H9 (cell line): ENCODE measurements around the gene MYL2. TPM values are rescaled to one million over a fixed set of nuclear protein-coding genes. Genes with fewer than 3 reads are reported as not detected.

Experiments
- DNase-seq: peaks from one replicate; pipeline ENCODE4 v3.0.0-alpha.2; 2017
- H2AFZ ChIP-seq: one replicate; pipeline ENCODE4 v1.6.1; 2013; ENCODE audit warnings: mild to moderate bottlenecking, low read length, control low read depth, moderate library complexity
- H2AK5ac ChIP-seq: 2 replicates; pipeline ENCODE4 v1.6.1; 2013; ENCODE audit warnings: low read length, control low read depth, mixed read lengths; ENCODE audit not compliant: insufficient read length
- H2BK120ac ChIP-seq: one replicate; pipeline ENCODE4 v1.6.1; 2013; ENCODE audit warnings: low read depth, mild to moderate bottlenecking, low read length, control low read depth, inconsistent platforms; ENCODE audit not compliant: poor library complexity, severe bottlenecking
- H2BK12ac ChIP-seq: 2 replicates; pipeline ENCODE4 v1.6.1; 2013; ENCODE audit warnings: low read length, control low read depth, mixed read lengths, low read depth; ENCODE audit not compliant: insufficient read length
- H2BK15ac ChIP-seq: 2 replicates; pipeline ENCODE4 v1.6.1; 2013; ENCODE audit warnings: low read depth, low read length, control low read depth
- H2BK20ac ChIP-seq: one replicate; pipeline ENCODE4 v1.6.1; 2013; ENCODE audit warnings: low read depth, mild to moderate bottlenecking, low read length, control low read depth, inconsistent platforms; ENCODE audit not compliant: poor library complexity, severe bottlenecking
- H2BK5ac ChIP-seq: 2 replicates; pipeline ENCODE4 v1.6.1; 2013; ENCODE audit warnings: low read length, control low read depth, mixed read lengths; ENCODE audit not compliant: insufficient read length
- H3K14ac ChIP-seq: 2 replicates; pipeline ENCODE4 v1.6.1; 2013; ENCODE audit warnings: low read length, control low read depth; ENCODE audit not compliant: insufficient read depth
- H3K18ac ChIP-seq: 2 replicates; pipeline ENCODE4 v1.6.1; 2013; ENCODE audit warnings: low read depth, mild to moderate bottlenecking, mixed read lengths, low read length, control low read depth; ENCODE audit not compliant: insufficient read length
- H3K23ac ChIP-seq: 2 replicates; pipeline ENCODE4 v1.6.1; 2013; ENCODE audit warnings: low read length, control low read depth, mixed read lengths, low read depth; ENCODE audit not compliant: insufficient read length
- H3K23me2 ChIP-seq: 2 replicates; pipeline ENCODE4 v1.6.1; 2013; ENCODE audit warnings: low read depth, mild to moderate bottlenecking, mixed read lengths, low read length, control low read depth; ENCODE audit not compliant: insufficient read length, poor library complexity, severe bottlenecking
- H3K27ac ChIP-seq: 2 replicates; pipeline ENCODE4 v1.5.1; 2013; ENCODE audit warnings: low read length, control low read depth, mixed read lengths, low read depth; ENCODE audit not compliant: insufficient read length
- H3K27me3 ChIP-seq: 2 replicates; pipeline ENCODE4 v1.6.1; 2013; ENCODE audit warnings: low read length, control low read depth, inconsistent platforms; ENCODE audit not compliant: insufficient read depth
- H3K4ac ChIP-seq: 2 replicates; pipeline ENCODE4 v1.6.1; 2013; ENCODE audit warnings: low read depth, mild to moderate bottlenecking, control low read depth, inconsistent platforms, low read length, moderate library complexity
- H3K4me1 ChIP-seq: 2 replicates; pipeline ENCODE4 v1.6.1; 2013; ENCODE audit warnings: low read length, control low read depth, inconsistent platforms; ENCODE audit not compliant: insufficient read depth
- H3K4me2 ChIP-seq: 2 replicates; pipeline ENCODE4 v1.6.1; 2013; ENCODE audit warnings: low read length, control low read depth, mixed read lengths; ENCODE audit not compliant: insufficient read length, insufficient read depth
- H3K56ac ChIP-seq: 2 replicates; pipeline ENCODE4 v1.6.1; 2013; ENCODE audit warnings: low read depth, mild to moderate bottlenecking, mixed read lengths, low read length, control low read depth; ENCODE audit not compliant: insufficient read length
- H3K79me1 ChIP-seq: 2 replicates; pipeline ENCODE4 v1.6.1; 2013; ENCODE audit warnings: low read depth, mild to moderate bottlenecking, moderate library complexity, low read length, control low read depth, inconsistent platforms; ENCODE audit not compliant: insufficient read depth, poor library complexity, severe bottlenecking
- H3K79me2 ChIP-seq: 2 replicates; pipeline ENCODE4 v1.6.1; 2013; ENCODE audit warnings: low read length, control low read depth, inconsistent platforms; ENCODE audit not compliant: insufficient read depth
- H3K9ac ChIP-seq: 2 replicates; pipeline ENCODE4 v1.6.1; 2013; ENCODE audit warnings: low read length, control low read depth, mixed read lengths; ENCODE audit not compliant: insufficient read length; ENCODE audit errors: extremely low read depth
- H3K9me3 ChIP-seq: one replicate; pipeline ENCODE4 v1.6.1; 2013; ENCODE audit warnings: low read depth, low read length, inconsistent platforms; ENCODE audit not compliant: control insufficient read depth
- H3T11ph ChIP-seq: one replicate; pipeline ENCODE4 v1.6.1; 2013; ENCODE audit warnings: mild to moderate bottlenecking, low read length, control low read depth, inconsistent platforms
- H4K20me1 ChIP-seq: one replicate; pipeline ENCODE4 v1.6.1; 2013; ENCODE audit not compliant: control insufficient read depth, insufficient read length, insufficient read depth
- H4K5ac ChIP-seq: 2 replicates; pipeline ENCODE4 v1.6.1; 2013; ENCODE audit warnings: low read depth, mild to moderate bottlenecking, mixed read lengths, low read length, control low read depth; ENCODE audit not compliant: insufficient read length
- H4K8ac ChIP-seq: replicated peaks from 2 replicates; pipeline ENCODE4 v1.6.1; 2013; ENCODE audit warnings: low read length, control low read depth, mixed read lengths, low read depth; ENCODE audit not compliant: insufficient read length
- H4K91ac ChIP-seq: 2 replicates; pipeline ENCODE4 v1.6.1; 2013; ENCODE audit warnings: low read depth, mild to moderate bottlenecking, moderate library complexity, mixed read lengths, low read length, control low read depth; ENCODE audit not compliant: insufficient read length
- H3K27ac Mint-ChIP-seq, 3 experiments: 2 replicates in 2 of 3; 3 replicates in 1 of 3; pipeline ENCODE4 v1.8.0; 2020 to 2021; ENCODE audit warnings: mixed read lengths in 3 of 3, mild to moderate bottlenecking in 1 of 3, moderate library complexity in 1 of 3
- H3K27me3 Mint-ChIP-seq: 2 replicates; pipeline ENCODE4 v1.8.0; 2021; ENCODE audit warnings: low read depth, mild to moderate bottlenecking, moderate library complexity, mixed read lengths
- H3K36me3 Mint-ChIP-seq, 3 experiments: 2 replicates in 2 of 3; 3 replicates in 1 of 3; pipeline ENCODE4 v1.8.0; 2020 to 2021; ENCODE audit warnings: low read depth in 3 of 3, mixed read lengths in 3 of 3; ENCODE audit not compliant: insufficient read depth in 1 of 3
- H3K4me1 Mint-ChIP-seq, 2 experiments: 2 replicates each; pipeline ENCODE4 v1.8.0; 2020; ENCODE audit warnings: mixed read lengths in 2 of 2
- H3K4me3 Mint-ChIP-seq, 2 experiments: 2 replicates in 1 of 2; 3 replicates in 1 of 2; pipeline ENCODE4 v1.8.0; 2020 to 2021; ENCODE audit warnings: mild to moderate bottlenecking in 2 of 2, mixed read lengths in 2 of 2, moderate library complexity in 1 of 2
- H3K9me3 Mint-ChIP-seq, 2 experiments: 2 replicates in 1 of 2; 3 replicates in 1 of 2; pipeline ENCODE4 v1.8.0; 2020; ENCODE audit warnings: mild to moderate bottlenecking in 2 of 2, mixed read lengths in 2 of 2, moderate library complexity in 1 of 2
- CTCF ChIP-seq: fragments of 200-600 bp; sonication (generic); conservative IDR thresholded peaks from 3 replicates; pipeline ENCODE4 v1.8.0; 2021; ENCODE audit warnings: antibody characterized with exemption, mild to moderate bottlenecking
- WGBS: extraction: QIAGEN DNeasy Blood & Tissue Kit; methylation state at CpG from one replicate; pipeline ENCODE4 v1.1.7; 2013; ENCODE audit warnings: missing lambda C conversion rate, low lambda C conversion rate, mixed read lengths; ENCODE audit not compliant: insufficient read length; ENCODE audit errors: extremely low coverage; 5-methylcytosine and 5-hydroxymethylcytosine counted together
- total RNA-seq: library from RNA; stranded (reverse); gene quantifications from 2 replicates; pipeline ENCODE4 v1.2.1, GENCODE V29; 2021

MYL2 gene
- total RNA-seq, 1 experiment from 2014 or later, result not detected

GRCh38 chr12:110906083-110906482, 14.3 kb downstream of the MYL2 start:
- Histone ChIP-seq H3K14ac (no peak overlapping the region), H2AK5ac (no peak overlapping the region), H2AFZ (no peak overlapping the region), H3K23ac (no peak overlapping the region), H3K27me3 (no peaks in the 10 kb centered on the region), H3K79me1 (no peaks in the 10 kb centered on the region), H3K27ac (no peak overlapping the region), H3K56ac (no peak overlapping the region), H2BK20ac (no peak overlapping the region), H3K79me2 (no peaks in the 10 kb centered on the region), H3K4ac (no peak overlapping the region), H3K9ac (no peak overlapping the region), H4K5ac (no peak overlapping the region), H2BK120ac (no peak overlapping the region), H3K4me2 (no peak overlapping the region), H4K20me1 (no peaks in the 10 kb centered on the region), H3K18ac (no peak overlapping the region), H2BK5ac (no peak overlapping the region), H2BK12ac (no peak overlapping the region), H4K8ac (no peak overlapping the region), H3K4me1 (no peaks in the 10 kb centered on the region), H3K9me3 (no peaks in the 10 kb centered on the region), H4K91ac (no peak overlapping the region), H2BK15ac (no peak overlapping the region), H3K23me2 (no peaks in the 10 kb centered on the region), H3T11ph (no peak overlapping the region)
- 0 out of 5 replicates have a peak, but pooled peaks cover 0 to 2% of the 10 kb centered on the region in 2 experiments for H3K9me3 Mint-ChIP-seq
- H3K4me3 Mint-ChIP-seq, result no peak overlapping the region
- H3K27me3 Mint-ChIP-seq, result peaks cover 8% of the 10 kb centered on the region; the same call in 1 of the 2 replicates
- TF ChIP-seq CTCF, result no peak
- H3K4me1 Mint-ChIP-seq, result peaks cover 6 to 7% of the 10 kb centered on the region in 2 experiments
- no CpG with 5 or more reads among the region's 3 CpGs for WGBS
- no peak overlapping the region for H3K27ac Mint-ChIP-seq
- DNase-seq, result no peak
- H3K36me3 Mint-ChIP-seq, result no peaks in the 10 kb centered on the region
